HG03045 (cell line): ENCODE results near the gene LSM12.
A peak's percentile ranks its signal among the peaks of the same experiment; 100 is the strongest.
"Not testable (repeated sequence)": the region's sequence is repeated elsewhere in the genome, so short reads cannot be mapped to it uniquely, and the experiment has no call there.

ENCODE experiments used
- ATAC-seq: cut with Tn5 transposase; IDR thresholded peaks from one replicate; pipeline ENCODE4 v1.9.1; 2021; ENCODE audit warnings: mild to moderate bottlenecking, moderate library complexity; ENCODE audit not compliant: unreplicated experiment

The LSM12 gene

DNA sequence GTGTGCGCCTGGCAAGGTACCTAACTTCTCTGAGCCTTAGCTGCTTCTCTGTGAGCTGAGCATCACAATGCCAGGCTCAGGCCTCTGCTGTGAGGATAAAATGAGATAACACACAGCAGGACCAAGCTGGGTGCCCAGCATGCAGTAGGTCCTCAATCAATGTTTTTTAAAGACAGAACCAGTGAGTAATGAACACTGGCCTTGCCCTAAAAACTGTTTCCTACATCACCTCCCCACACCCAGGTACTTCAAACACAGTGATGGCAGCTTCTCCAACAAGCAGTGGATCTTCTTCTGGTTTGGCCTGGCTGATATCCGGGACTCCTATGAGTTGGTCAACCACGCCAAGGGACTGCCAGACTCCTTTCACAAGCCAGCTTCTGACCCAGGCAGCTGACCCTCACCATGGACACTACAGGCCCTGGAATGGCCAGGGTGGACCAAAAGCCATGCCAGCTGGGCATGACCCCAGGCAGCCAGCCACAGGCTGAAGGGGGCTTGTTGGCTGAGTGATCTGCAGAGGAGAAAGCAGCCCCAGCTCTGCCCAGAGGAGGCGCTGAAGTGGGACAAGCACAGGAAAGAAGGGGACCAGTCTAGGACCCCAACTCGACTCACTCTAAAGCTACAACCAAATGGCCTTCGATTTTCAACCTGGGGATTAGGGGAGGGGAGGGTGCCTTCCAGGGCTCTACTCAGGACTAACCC lies 58.1 kb downstream of the LSM12 start:
- no peak for ATAC-seq

DNA sequence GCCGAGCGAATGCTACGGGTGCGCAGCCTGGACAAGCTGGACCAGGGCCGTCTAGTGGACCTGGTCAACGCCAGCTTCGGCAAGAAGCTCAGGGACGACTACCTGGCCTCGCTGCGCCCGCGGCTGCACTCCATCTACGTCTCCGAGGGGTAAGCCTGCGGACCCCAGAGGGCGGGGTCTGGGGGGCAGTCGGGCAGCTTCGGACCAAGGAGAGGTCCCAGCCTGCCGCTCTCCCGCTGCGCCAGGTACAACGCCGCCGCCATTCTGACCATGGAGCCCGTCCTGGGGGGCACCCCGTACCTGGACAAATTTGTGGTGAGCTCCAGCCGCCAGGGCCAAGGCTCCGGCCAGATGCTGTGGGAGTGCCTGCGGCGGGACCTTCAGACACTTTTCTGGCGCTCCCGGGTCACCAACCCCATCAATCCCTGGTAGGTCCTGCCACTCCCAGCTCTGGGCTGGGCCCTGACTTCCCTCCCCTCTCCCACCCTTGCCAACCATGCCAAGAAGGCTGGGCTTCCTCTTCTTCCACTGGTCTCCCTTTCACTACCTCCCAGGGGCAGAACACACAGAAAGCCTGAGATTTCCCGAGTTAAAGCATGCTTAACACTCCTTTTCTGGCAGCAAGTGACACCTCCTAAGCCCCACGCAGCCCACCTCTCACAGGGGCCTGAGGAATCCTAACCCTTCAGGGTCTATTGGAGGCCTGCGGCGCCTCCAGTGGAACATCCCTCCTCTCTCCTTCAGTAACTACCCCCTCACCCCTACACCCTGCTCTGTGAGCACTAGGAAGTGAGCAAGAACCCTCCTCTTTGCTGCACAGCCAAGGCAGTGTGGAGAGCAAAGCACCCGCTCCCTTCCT lies 58.9 kb downstream of the LSM12 start:
- no peak for ATAC-seq

DNA sequence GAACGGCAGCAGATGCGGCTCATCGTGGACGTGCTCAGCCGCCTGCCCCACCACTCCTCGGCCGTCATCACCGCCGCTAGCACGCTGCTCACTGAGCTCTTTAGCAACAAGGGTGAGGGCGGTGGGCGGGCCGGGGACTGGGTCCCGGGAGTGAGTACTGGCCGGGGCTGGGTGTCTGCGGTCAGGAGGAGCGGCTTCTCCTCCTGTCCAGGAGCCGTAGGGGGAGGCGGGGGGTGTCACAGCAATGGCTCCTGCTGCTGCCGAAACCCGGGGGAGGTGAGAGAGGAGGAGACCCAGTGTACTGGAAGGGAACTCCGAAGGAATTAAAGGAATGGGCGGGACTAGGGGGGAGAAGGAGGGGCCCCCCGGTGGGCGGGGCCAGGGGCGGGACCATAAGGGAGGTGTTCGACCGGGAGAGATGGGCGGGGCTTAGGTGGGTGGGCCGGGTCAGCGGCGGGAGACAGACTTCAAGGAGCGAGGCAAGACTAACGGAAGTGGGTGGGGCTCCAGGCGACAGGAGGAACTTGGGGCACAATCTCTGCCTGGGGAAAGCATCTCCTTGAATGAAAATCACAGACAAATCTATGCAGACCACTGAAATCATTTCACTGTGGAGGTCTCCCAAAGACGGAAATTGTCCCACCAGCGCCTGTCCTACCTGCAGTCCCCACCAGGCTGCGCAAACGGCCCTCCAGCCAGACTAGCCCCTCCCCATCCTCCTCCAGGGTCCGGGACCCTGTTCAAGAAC lies 59.7 kb downstream of the LSM12 start:
- peak; percentile 64 for ATAC-seq

DNA sequence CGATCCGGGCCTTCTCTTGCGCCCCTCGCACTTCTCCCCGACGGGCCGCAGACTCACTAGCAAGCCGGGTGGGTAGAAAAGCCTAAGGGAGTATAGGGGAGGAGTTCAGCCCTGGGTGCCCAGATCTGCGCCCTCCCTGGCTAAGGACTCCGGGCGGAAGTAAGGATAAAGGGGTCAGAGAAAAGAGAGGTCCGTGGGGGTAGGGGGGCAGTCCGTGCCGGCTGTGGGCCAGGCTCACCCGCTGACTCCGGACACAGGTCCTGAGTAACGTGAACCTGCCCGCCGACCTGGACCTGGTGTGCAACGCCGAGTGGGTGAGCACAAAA lies 60.2 kb downstream of the LSM12 start:
- ATAC-seq, result no peak

DNA sequence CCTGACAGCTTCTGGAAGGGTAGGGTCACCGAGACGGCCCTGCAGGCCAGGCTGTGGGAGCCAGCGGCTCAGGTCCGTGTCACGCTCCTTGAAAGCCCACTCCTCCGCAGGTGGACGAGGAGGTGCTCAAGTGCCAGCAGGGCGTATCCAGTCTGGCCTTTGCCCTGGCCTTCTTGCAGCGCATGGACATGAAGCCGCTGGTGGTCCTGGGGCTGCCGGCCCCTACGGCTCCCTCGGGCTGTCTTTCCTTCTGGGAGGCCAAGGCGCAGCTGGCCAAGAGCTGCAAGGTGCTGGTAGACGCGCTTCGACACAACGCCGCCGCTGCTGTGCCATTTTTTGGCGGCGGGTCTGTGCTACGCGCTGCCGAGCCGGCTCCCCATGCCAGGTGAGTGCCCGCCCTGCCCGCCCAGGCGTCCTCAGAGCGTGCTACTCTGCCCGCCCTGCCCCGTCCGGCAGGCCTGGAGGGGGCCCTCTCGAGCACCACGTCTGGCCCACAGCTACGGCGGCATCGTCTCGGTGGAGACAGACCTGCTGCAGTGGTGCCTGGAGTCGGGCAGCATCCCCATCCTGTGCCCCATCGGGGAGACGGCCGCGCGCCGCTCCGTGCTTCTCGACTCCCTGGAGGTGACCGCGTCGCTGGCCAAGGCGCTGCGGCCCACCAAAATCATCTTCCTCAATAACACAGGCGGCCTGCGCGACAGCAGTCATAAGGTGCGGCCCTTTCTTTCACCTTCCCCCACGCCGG lies 60.8 kb downstream of the LSM12 start:
- no peak for ATAC-seq

DNA sequence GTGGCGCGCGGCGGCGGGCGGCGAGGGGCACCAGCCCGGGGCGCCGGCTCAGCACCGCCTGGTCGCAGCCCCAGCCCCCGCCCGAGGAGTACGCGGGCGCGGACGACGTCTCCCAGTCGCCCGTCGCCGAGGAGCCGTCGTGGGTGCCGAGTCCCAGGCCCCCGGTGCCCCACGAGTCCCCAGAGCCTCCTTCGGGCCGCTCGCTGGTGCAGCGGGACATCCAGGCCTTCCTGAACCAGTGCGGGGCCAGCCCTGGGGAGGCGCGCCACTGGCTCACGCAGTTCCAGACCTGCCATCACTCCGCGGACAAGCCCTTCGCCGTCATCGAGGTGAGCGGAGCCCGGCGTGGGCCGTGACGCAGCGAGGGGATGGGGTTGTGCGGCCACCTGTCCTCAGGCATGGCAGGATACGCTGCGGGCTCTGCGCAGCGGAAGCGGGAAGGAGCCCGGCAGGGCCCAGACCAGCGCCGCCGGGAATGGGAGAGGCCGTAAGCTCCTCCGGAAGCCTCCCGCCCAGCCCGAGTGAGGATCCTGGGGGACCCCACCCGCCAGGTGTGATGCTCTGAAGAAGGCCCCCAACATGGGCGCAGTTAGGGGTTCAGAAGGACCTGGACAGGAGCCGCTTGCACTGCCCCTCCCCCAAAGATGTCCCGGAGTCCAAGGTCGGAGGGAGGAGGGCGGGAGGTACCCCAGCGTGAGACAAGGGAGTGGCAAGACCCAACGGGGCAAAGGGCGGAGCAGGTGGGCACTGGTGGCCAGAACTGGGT lies 61.5 kb downstream of the LSM12 start:
- ATAC-seq, result no peak

DNA sequence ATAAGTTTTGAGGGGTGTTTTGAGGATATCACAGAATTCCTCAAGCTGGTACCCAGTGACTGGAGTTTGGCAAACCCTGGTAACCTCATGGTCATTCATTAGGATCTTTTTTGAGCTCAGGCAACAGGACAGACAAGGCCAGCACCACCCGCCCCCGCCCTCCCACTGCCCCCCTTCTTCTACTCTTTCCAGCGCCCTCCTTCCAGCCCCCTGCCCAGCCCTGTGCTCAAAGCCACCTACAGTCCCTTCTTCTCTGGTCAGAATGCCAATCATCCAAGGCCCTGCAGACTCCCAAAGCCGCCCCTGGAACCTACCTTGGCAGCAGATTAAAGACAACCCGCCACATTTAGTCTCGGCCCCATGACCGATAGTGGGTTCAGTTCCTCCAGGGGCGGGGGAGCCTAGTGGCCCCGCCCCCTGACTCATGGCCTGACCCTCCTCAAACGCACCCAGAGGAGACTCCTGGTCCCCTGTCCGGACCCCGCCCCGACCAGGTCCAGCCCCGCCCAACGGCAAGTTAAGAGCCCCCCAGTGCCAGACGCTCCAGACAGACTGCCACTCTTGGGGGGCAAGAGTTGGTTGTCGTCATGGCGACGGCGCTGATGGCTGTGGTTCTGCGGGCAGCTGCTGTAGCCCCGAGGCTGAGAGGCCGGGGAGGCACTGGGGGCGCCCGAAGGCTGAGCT lies 62.3 kb downstream of the LSM12 start, which contains the start of gene NAGS:
TSS of gene NAGS (plus strand) at position 546 of the 684 bp plus-strand sequence. CDS start at position 588, 42 bp downstream.
- no peak for ATAC-seq

DNA sequence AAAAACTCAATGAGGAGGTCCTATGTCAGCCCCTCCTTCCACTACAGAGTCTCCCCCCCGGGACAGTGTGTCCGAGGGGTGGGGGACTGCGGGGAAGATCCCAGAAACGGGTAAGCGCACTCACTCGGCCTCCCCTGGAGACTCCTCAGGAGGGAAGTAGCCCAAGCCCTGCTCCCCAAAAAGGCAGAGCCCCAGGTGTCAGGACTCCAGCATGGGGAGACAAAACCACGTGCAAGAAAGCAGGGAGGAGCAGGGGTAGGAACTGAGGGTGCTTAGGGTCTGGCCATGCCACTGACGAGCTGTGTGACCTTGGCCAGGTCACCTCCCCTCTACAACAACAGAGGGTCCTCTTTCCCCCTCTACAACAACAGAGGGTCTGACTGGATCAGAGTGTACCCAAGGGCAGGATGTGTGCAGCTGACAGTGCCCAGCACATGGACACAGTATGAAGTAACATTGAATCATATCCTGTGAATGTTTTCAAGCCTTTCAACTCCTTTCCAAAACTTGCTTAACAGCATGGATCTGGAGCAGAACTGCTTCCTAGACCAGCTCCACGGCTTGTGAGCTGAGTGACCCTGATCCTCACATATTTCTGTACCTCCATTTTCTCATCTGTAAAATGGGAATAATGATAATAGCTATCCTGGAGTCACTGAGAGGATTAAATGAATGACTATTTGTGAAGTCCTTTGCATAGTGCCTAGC lies 64.2 kb downstream of the LSM12 start:
- ATAC-seq, result no peak

DNA sequence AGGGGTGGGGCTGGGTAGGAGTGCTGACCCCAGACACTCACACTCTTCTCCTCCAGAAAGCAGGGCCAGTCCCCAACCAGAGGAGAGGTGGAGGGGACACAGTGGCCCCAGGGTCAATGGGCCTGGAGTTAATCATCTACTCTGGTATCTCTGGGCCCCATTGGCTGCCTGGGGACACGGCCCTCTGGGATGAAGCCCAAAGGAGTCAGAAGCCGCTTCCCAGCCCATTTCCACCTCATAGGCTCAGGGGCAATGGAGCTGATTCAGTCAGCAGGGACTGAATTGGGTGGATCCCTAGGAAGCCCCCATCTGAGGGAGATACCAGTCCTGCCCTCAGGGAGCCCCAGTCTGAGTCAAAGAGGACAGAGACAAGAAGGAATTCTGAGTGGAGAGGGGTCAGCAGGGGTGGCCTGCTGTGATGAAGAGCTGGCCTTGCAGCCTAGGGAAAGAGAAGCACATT lies 65.0 kb downstream of the LSM12 start:
- ATAC-seq, result no peak

DNA sequence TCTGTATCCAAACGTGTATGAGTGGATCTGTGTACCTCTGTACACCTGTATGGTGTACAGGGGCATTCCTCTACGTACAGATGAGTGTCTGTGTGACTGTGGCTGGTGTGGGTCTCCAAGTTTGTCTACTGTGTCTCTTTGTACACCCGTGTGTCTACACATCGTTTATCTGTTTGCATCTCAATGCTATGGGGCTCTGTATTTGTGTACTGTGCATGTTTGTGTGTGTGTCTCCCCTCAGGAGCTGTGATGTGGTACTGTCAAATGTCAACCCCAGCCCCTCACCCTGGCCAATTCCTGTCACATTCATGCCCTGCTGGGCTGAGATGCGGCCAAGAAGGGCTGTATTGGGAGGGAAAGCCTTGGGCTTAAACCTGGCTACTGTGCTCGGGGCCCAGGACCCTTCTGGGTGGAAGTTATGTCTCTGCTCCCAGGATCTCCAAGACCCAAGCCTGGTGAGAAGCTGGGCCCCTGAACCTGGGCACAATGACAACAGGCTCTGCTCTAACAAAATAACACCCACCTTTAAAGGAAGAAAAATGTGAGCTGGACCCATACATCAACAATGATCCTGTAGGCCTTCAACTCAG lies 65.5 kb downstream of the LSM12 start:
- no peak for ATAC-seq

DNA sequence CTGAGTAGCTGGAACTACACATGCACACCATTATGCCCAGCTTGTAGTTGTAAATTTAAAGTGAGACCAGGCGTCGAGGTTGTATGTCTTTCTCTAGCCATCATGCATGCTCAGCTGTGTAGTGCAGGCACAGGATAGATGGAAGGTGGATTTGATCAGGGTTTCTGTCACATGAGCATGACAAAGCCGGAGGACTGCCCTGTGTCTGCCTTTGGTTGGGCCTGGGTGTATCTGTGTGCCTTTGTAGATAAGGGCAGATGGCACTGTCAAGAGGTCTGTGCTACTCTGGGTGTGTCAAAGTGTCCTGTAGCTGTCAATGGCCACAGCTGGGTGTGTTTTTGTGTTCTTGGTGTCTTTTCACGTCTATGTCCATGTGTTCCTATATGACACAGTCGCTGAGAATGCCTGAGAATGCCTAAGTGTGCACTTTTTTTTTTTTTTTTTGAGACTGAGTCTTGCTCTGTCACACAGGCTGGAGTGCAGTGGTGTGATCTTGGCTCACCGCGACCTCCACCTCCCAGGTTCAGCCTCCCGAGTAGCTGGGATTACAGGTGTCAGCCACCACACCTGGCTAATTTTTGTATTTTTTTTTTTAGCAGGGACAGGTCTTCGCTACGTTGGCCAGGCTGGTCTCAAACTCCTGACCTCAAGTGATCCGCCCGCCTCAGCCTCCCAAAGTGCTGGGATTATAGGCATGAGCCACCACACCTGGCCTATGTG lies 66.2 kb downstream of the LSM12 start:
- no peak for ATAC-seq

DNA sequence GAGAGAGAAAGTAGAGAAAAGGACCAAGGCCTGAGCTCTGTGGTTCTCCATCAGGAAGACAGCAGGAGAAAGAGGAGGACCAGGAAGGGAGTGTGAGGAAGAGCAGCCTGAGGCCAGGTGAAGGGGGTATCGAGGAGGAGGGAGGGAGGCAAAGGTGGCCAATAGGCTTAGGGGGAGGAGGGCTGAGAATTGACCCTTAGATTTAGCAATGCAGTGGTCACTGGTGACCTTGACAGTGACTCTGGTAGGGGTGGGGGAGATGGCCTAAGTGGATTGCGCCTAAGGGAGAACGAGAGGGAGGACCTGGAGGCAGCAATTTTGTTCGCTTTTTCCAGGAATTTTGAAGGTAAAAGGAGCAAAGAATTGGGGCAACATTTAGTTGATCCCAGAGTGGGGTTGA lies 67.4 kb downstream of the LSM12 start:
- ATAC-seq, result no peak

DNA sequence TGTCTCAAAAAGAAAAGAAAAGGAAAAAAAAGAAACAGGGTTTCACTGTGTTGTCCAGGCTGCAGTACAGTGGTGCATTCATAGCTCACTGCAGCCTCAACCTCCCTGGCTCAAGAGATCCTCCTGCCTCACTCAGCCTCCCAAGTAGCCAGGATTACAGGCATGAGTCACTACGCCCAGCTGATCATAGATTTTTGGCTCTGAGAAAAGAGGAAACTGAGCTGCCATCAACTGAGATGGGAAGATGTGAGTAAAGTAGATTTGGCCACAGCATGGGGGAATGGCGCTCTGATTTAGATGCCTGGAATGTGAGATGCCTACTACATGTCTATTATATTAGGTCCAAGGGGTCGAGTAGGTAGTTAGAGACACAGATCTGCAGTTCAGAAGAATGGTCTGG lies 67.9 kb downstream of the LSM12 start:
- ATAC-seq, result no peak

DNA sequence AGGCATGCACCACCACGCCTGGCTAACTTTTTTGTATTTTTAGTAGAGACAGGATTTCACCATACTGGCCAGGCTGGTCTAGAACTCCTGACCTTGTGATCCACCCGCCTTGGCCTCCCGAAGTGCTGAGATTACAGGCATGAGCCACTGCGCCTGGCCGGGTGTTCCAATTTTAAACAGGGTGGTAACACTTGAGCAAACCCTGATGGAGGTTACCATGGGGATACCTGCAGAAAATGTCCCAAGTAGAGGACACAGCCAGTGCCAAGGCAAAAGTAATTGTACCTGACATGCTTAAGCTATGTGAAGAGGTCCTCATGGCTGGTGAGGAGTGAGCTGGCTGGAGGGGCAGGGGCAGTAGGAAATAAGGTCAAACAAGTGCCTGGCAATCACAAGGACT lies 69.3 kb downstream of the LSM12 start:
- ATAC-seq, result not testable (repeated sequence)

DNA sequence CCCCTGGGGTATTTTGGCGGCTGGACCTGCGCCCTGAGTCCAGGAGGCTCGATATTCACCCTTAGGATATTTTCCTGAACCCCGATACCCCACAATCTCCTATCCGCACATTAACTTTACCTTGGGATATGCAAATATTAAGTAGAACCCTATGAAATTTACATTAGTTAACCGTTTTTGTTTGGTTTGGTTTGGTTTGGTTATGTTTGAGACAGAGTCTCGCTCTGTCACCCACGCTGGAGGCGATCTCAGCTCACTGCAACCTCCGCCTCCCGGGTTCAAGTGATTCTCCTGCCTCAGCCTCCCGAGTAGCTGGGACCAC lies 71.4 kb downstream of the LSM12 start:
- no peak for ATAC-seq

DNA sequence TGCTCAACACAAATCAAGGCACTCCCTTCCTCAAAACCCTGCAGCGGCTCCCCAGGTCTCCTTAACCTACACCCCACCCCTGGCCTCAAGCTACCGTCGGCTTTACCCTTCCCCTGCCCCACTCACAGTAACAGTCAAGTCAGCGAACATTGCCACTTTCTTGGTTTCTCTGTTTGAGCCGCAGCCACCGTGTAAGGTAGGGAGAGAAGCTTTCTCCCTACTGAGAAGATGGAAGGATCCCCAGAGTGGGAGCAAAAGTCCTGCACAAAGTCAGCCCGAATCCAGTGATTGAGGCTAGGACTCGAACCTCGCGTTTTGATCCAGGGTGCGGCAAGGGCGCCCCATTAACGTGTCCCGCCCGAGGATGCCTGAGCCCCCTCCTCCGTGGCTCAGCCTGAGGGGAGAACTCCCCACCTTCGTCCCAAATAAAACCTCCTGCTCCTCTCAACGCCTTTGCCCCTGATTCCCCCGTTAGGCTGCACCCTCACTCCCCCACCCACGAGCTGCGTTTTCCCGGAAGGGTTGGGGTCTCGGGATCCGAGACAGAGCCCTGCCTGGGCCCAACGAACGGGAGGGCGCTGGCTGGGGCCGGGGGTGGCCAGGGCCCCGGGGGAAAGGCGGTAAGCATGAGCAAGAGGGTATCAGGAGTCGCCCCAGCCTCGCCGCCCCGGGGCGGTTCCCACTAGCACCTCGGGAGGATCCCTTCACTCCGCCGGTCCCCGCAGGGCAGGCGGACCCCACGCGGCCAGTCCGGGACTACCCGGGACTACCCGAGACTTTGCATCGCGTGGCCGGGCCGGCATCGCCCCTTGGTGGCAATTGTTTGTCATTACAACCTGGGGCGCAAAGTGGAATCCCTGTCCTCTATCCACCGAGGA lies 72.0 kb downstream of the LSM12 start:
- ATAC-seq, result no peak

DNA sequence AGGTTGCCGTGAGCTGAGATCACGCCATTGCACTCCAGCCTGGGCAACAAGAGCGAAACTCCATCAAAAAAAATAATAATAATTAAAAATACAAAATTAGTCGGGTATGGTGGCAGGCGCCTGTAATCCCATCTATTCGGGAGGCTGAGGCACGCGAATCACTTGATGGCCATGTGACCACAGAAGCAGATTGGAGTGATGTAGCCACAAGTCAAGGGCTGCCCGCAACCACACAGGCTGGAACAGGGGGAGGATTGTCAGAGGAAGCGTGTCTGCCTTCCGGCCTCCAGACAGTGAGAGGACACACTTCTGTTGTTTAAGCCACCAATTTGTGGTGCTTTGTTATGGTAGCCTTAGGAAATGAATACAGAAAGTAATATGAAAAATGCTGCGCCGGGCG lies 73.8 kb downstream of the LSM12 start:
- no peak for ATAC-seq
